GM23338 (cell line): Measurements from ENCODE around the gene DTHD1.

Experiments
- EZH2 ChIP-seq: fragments of 200-600 bp; sonication (generic); IDR thresholded peaks from one replicate; pipeline ENCODE4 v1.8.0; 2017; ENCODE audit warnings: antibody characterized with exemption, mild to moderate bottlenecking, low read depth; ENCODE audit not compliant: unreplicated experiment
- EZH2phosphoT487 ChIP-seq: fragments of 200-600 bp; sonication (generic); IDR thresholded peaks from one replicate; pipeline ENCODE4 v1.8.1; 2018; ENCODE audit warnings: antibody characterized with exemption; ENCODE audit not compliant: unreplicated experiment
- JUNB ChIP-seq: IDR thresholded peaks from one replicate; pipeline ENCODE4 v1.6.1; 2016; ENCODE audit warnings: antibody characterized with exemption; ENCODE audit not compliant: unreplicated experiment
- POLR2AphosphoS5 ChIP-seq: IDR thresholded peaks from 2 replicates; pipeline ENCODE4 v1.6.1; 2016; ENCODE audit warnings: antibody characterized with exemption, low read depth
- TF ChIP-seq, protein P1 (sequence below), 2 experiments: fragments of 200-600 bp in 1 of 2; sonication (generic) in 1 of 2; conservative IDR thresholded peaks; 2 replicates each; pipeline versions ENCODE4 v1.5.1 to v1.6.1; 2016 to 2017; ENCODE audit warnings: antibody characterized with exemption in 2 of 2, low read depth in 2 of 2, mild to moderate bottlenecking in 2 of 2, moderate library complexity in 1 of 2
- TF ChIP-seq, protein P2 (sequence below): IDR thresholded peaks from one replicate; pipeline ENCODE4 v1.6.1; 2018; ENCODE audit warnings: antibody characterized with exemption; ENCODE audit not compliant: unreplicated experiment
- TF ChIP-seq, protein P3 (sequence below): IDR thresholded peaks from 2 replicates; pipeline ENCODE4 v1.6.1; 2016; ENCODE audit warnings: antibody characterized with exemption

GRCh38 chr4:36301127-36301526 lies 19.7 kb downstream of the DTHD1 start:
- TF ChIP-seq, protein P1, sequence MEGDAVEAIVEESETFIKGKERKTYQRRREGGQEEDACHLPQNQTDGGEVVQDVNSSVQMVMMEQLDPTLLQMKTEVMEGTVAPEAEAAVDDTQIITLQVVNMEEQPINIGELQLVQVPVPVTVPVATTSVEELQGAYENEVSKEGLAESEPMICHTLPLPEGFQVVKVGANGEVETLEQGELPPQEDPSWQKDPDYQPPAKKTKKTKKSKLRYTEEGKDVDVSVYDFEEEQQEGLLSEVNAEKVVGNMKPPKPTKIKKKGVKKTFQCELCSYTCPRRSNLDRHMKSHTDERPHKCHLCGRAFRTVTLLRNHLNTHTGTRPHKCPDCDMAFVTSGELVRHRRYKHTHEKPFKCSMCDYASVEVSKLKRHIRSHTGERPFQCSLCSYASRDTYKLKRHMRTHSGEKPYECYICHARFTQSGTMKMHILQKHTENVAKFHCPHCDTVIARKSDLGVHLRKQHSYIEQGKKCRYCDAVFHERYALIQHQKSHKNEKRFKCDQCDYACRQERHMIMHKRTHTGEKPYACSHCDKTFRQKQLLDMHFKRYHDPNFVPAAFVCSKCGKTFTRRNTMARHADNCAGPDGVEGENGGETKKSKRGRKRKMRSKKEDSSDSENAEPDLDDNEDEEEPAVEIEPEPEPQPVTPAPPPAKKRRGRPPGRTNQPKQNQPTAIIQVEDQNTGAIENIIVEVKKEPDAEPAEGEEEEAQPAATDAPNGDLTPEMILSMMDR (conservative IDR thresholded peaks at IDR 0.05; ENCODE audit: low read depth in 2 of 2): no peak
- TF ChIP-seq EZH2 (no peak), POLR2AphosphoS5 (no peak), EZH2phosphoT487 (no peak), JUNB (no peak)
- TF ChIP-seq, protein P2, sequence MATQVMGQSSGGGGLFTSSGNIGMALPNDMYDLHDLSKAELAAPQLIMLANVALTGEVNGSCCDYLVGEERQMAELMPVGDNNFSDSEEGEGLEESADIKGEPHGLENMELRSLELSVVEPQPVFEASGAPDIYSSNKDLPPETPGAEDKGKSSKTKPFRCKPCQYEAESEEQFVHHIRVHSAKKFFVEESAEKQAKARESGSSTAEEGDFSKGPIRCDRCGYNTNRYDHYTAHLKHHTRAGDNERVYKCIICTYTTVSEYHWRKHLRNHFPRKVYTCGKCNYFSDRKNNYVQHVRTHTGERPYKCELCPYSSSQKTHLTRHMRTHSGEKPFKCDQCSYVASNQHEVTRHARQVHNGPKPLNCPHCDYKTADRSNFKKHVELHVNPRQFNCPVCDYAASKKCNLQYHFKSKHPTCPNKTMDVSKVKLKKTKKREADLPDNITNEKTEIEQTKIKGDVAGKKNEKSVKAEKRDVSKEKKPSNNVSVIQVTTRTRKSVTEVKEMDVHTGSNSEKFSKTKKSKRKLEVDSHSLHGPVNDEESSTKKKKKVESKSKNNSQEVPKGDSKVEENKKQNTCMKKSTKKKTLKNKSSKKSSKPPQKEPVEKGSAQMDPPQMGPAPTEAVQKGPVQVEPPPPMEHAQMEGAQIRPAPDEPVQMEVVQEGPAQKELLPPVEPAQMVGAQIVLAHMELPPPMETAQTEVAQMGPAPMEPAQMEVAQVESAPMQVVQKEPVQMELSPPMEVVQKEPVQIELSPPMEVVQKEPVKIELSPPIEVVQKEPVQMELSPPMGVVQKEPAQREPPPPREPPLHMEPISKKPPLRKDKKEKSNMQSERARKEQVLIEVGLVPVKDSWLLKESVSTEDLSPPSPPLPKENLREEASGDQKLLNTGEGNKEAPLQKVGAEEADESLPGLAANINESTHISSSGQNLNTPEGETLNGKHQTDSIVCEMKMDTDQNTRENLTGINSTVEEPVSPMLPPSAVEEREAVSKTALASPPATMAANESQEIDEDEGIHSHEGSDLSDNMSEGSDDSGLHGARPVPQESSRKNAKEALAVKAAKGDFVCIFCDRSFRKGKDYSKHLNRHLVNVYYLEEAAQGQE: no peak
- TF ChIP-seq, protein P3, sequence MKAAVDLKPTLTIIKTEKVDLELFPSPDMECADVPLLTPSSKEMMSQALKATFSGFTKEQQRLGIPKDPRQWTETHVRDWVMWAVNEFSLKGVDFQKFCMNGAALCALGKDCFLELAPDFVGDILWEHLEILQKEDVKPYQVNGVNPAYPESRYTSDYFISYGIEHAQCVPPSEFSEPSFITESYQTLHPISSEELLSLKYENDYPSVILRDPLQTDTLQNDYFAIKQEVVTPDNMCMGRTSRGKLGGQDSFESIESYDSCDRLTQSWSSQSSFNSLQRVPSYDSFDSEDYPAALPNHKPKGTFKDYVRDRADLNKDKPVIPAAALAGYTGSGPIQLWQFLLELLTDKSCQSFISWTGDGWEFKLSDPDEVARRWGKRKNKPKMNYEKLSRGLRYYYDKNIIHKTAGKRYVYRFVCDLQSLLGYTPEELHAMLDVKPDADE: no peak
